Upper lobe of left lung (tissue), 6 donors: ENCODE data around the gene HOXB4. TPM values are rescaled to one million over a fixed set of nuclear protein-coding genes. Genes with fewer than 3 reads are reported as not detected.

Source experiments
- ATAC-seq, 2 donors: fragments of 200-7000 bp; cut with Tn5 transposase; one replicate each; pipeline ENCODE4 v1.9.1; 2022; ENCODE audit warnings: mild to moderate bottlenecking in 2 of 2, moderate library complexity in 2 of 2; ENCODE audit not compliant: low FRiP score in 2 of 2
- DNase-seq, 2 donors: peaks; one replicate each; pipeline ENCODE4 v3.0.0-alpha.2; 2019 to 2020
- H3K27ac ChIP-seq, 4 donors: fragments of 200-600 bp; sonication (generic); one replicate each; pipeline ENCODE4 v1.5.1; 2016 to 2019
- H3K27me3 ChIP-seq, 4 donors: fragments of 200-600 bp; sonication (generic); one replicate each; pipeline ENCODE4 v1.5.1; 2017 to 2019
- H3K36me3 ChIP-seq, 4 donors: fragments of 200-600 bp; sonication (generic); one replicate each; pipeline ENCODE4 v1.5.1; 2016 to 2019
- H3K4me1 ChIP-seq, 4 donors: fragments of 200-600 bp; sonication (generic); one replicate each; pipeline ENCODE4 v1.5.1; 2018 to 2019
- H3K4me3 ChIP-seq, 4 donors: fragments of 200-600 bp; sonication (generic); one replicate each; pipeline ENCODE4 v1.5.1; 2017 to 2019; ENCODE audit warnings: mild to moderate bottlenecking in 2 of 4, moderate library complexity in 1 of 4
- H3K9me3 ChIP-seq, 4 donors: fragments of 200-600 bp; sonication (generic); one replicate each; pipeline ENCODE4 v1.5.1; 2018 to 2019
- CTCF ChIP-seq, 6 experiments: fragments of 450-650 bp in 4 of 6; fragments of 200-600 bp in 2 of 6; sonication (generic) in 2 of 6; IDR thresholded peaks; one replicate each; pipeline ENCODE4 v1.5.1; 2016 to 2019; ENCODE audit warnings: antibody characterized with exemption in 6 of 6
- EP300 ChIP-seq, 4 donors: sonication (generic); formaldehyde crosslinking; IDR thresholded peaks; one replicate each; pipeline ENCODE4 v1.5.1; 2017; ENCODE audit warnings: antibody characterized with exemption in 4 of 4, control low read depth in 2 of 4
- POLR2A ChIP-seq, 4 donors: fragments of 450-650 bp; IDR thresholded peaks; one replicate each; pipeline ENCODE4 v1.5.1; 2016 to 2017; ENCODE audit warnings: antibody characterized with exemption in 4 of 4, mild to moderate bottlenecking in 2 of 4
- POLR2AphosphoS5 ChIP-seq, 2 donors: sonication (generic); formaldehyde crosslinking; IDR thresholded peaks; one replicate each; pipeline ENCODE4 v1.5.1; 2017; ENCODE audit warnings: antibody characterized with exemption in 2 of 2
- WGBS, 2 donors: methylation state at CpG; one replicate each; pipeline ENCODE4 v1.1.5; 2017 to 2018; 5-methylcytosine and 5-hydroxymethylcytosine counted together
- total RNA-seq, 6 donors: library from RNA; depleted of rRNA in 4 of 6; stranded (reverse); fragments of >200 nt in 4 of 6; gene quantifications; one replicate each; pipeline versions ENCODE4 v1.1.0 to v1.2.1, GENCODE V29; 2016 to 2021
- donor health status: DM: no; HTN: no; CAD: no; lungs with moderate emphysema.
- donor health status: DM: no; HTN: yes; CAD: no; lungs with severe emphysema.

HOXB4 gene
- total RNA-seq, 6 donors from 2014 or later, result 0.61 to 5.6 (median 2.0) TPM

- DNase-seq (no peak), ATAC-seq (no peak)
- TF ChIP-seq EP300 (IDR thresholded peaks at IDR 0.05) (no peak), POLR2A (IDR thresholded peaks at IDR 0.05) (no peak), CTCF (IDR thresholded peaks at IDR 0.05) (no peak), POLR2AphosphoS5 (IDR thresholded peaks at IDR 0.05) (no peak)
- H3K4me3 ChIP-seq, result peak within 1 kb of the TSS in 3 of 4 donors; percentile 42 to 60 (median 53)
- peak within 1 kb of the TSS; percentile 81 to 90 (median 88) for H3K27ac ChIP-seq
- no peaks in the 10 kb centered on the region for H3K9me3 ChIP-seq
- H3K4me1 ChIP-seq, result peaks cover 12 to 29% (median 18%) of the 10 kb centered on the region in 4 donors
- H3K36me3 ChIP-seq, result no peaks in the 10 kb centered on the region
- 25 to 30% methylated on average over 12 of the region's 12 CpGs for WGBS, 2 donors
- H3K27me3 ChIP-seq, result peaks cover 0 to 41% (median 22%) of the 10 kb centered on the region in 4 donors
Measured at GRCh38 chr17:48545022-48545375, 33.2 kb downstream of the HOXB4 start, which contains the start of gene HOXB2. HOXB2 (minus strand) TSS chr17:48545109; CDS start chr17:48544911, 198 bp downstream.

- DNase-seq (peak in 1 of 2 donors; percentile 94), ATAC-seq (peak; percentile 41 to 85)
- Histone ChIP-seq H3K9me3 (no peaks in the 10 kb centered on the region), H3K36me3 (no peaks in the 10 kb centered on the region), H3K4me3 (peak overlapping the region in 3 of 4 donors; percentile 42 to 60 (median 53)), H3K27me3 (peaks cover 0 to 41% (median 22%) of the 10 kb centered on the region in 4 donors), H3K4me1 (peaks cover 12 to 29% (median 18%) of the 10 kb centered on the region in 4 donors), H3K27ac (peak overlapping the region; percentile 81 to 90 (median 88))
- 4 to 10% methylated on average over 31 to 36 of the region's 38 CpGs for WGBS, 2 donors
- TF ChIP-seq CTCF (IDR thresholded peaks at IDR 0.05) (no peak), POLR2AphosphoS5 (IDR thresholded peaks at IDR 0.05) (peak in 1 of 2 donors; percentile 37), POLR2A (IDR thresholded peaks at IDR 0.05) (peak in 1 of 4 donors; percentile 29), EP300 (IDR thresholded peaks at IDR 0.05) (no peak)
Measured at GRCh38 chr17:48544349-48545021, 33.7 kb downstream of the HOXB4 start.

- Histone ChIP-seq H3K9me3 (no peaks in the 10 kb centered on the region), H3K27me3 (peaks cover 0 to 41% (median 22%) of the 10 kb centered on the region in 4 donors), H3K27ac (peak overlapping the region; percentile 81 to 90 (median 88)), H3K4me3 (peak overlapping the region; percentile 42 to 60 (median 51)), H3K36me3 (no peaks in the 10 kb centered on the region), H3K4me1 (peaks cover 12 to 29% (median 18%) of the 10 kb centered on the region in 4 donors)
- DNase-seq (peak in 1 of 2 donors; percentile 82), ATAC-seq (peak in 1 of 2 donors; percentile 15)
- TF ChIP-seq CTCF (IDR thresholded peaks at IDR 0.05) (no peak), POLR2AphosphoS5 (IDR thresholded peaks at IDR 0.05) (no peak), POLR2A (IDR thresholded peaks at IDR 0.05) (no peak), EP300 (IDR thresholded peaks at IDR 0.05) (no peak)
- WGBS, 2 donors, result 6% methylated on average over 10 to 14 of the region's 20 CpGs
Measured at GRCh38 chr17:48543854-48544348, 34.2 kb downstream of the HOXB4 start.

GRCh38 chr17:48543107-48543853 lies 34.9 kb downstream of the HOXB4 start:
- 3 to 6% methylated on average over 25 to 67 of the region's 72 CpGs for WGBS, 2 donors
- Histone ChIP-seq H3K36me3 (no peaks in the 10 kb centered on the region), H3K4me1 (peaks cover 12 to 29% (median 18%) of the 10 kb centered on the region in 4 donors), H3K4me3 (peak overlapping the region; percentile 42 to 60 (median 51)), H3K9me3 (no peaks in the 10 kb centered on the region), H3K27me3 (peaks cover 0 to 41% (median 22%) of the 10 kb centered on the region in 4 donors), H3K27ac (peak overlapping the region; percentile 81 to 90 (median 88))
- TF ChIP-seq POLR2A (IDR thresholded peaks at IDR 0.05) (peak in 1 of 4 donors; percentile 17), EP300 (IDR thresholded peaks at IDR 0.05) (no peak), CTCF (IDR thresholded peaks at IDR 0.05) (peak in 2 of 6 experiments; percentile 5 to 31), POLR2AphosphoS5 (IDR thresholded peaks at IDR 0.05) (no peak)
- ATAC-seq, result peak; percentile 5 to 27
- DNase-seq, result peak in 1 of 2 donors; percentile 90
